GM18505 (cell line): ENCODE results near the gene DESI1.
"Not testable (repeated sequence)": the region's sequence is repeated elsewhere in the genome, so short reads cannot be mapped to it uniquely, and the experiment has no call there.

Experiments
- ATAC-seq: cut with Tn5 transposase; IDR thresholded peaks from one replicate; pipeline ENCODE4 v1.9.1; 2021; ENCODE audit not compliant: unreplicated experiment
- POLR2A ChIP-seq: IDR thresholded peaks from 4 replicates; pipeline ENCODE4 v1.6.1; 2011; ENCODE audit warnings: borderline replicate concordance; ENCODE audit not compliant: insufficient read depth, insufficient read length; ENCODE audit errors: extremely low read depth

DESI1 gene

DNA sequence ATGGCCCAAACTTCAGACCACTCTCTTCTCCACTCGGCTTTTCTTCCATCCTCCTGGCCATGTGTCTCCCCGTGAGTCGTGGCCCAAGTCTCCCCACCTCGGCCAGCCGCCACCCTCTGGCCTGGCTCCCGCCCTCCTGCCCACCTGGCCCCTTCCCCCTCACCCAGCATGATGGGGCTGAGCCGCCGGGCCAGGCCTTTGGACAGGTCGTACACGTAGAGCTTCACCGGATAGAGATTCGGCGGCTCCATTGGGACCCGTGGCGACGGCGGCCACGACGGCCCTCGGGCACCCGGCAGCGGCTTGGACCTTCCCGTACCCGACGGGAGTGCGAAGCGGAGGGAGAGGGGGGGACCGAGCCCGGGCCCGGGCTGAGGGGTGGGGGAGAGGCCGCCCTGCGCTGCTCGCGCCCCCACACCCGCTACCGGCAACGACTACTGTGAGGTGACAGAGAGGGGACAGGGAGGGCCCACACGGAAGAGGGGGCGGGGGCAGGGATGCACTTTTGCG is at the start of gene DESI1:
Gene DESI1 (minus strand): TSS at position 455 of the 510 bp plus-strand sequence. CDS start 204 bp downstream, at position 251.
- ATAC-seq, result peak; percentile 21
- peak; percentile 96 for TF ChIP-seq POLR2A

DNA sequence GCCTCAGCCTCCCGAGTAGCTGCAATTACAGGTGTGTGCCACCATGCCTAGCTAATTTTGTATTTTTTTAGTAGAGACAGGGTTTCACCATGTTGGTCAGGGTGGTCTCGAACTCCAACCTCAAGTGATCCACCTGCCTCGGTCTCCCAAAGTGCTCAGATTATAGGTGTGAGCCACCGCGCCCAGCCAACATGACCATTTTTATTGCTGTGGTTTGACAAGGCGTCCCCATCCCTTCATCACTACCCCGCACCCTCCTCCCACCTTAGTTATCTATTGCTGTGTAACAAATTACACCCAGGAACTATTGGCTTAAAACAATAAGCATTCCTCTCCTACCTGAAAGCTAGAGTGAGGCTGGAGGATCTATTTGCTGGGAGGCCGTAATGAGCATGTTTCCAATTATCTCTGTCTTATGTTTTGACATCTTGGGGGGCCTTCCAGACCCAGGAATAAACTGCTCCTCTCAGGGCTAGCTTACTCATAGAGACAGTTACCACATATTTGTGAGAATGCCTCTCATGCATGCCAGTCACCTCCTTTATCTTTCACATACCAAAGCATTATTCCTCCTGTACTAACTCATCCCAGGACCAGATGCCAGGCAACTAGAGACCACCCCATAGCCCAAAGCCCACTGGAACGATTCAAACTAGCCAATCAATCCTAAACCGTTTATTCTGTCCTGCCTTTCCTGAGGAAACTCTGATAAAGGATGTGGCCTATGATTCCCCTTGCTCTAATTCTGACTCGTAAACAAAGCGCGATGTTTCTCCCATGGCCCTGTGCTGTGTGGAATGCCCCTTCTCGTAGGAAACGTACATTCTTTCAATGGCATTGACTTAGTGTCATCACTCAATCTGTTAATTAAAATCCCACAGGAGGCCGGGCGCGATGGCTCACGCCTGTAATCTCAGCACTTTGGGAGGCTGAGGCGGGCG is 48.4 kb upstream of the DESI1 start:
- TF ChIP-seq POLR2A, result no peak

DNA sequence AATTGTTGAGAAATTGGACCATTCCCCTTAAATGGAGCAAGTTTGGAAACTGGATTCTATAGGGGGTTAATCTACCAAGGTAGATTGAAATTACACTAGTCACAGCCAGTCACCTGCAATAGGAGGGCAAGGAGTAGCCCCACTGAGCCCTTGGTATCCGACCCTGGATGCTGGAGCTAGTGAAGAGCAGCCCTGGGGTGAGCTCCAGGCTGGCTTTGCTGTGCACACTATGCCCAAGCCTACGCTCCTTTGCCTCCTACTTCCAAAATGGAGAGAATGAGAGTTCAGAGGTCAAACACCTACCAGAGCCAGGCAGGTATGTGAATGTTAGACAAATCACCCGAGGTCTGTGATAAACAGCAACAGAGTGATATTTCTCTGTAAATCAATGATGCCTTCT is 44.1 kb upstream of the DESI1 start:
- TF ChIP-seq POLR2A, result no peak

More for the DNA sequence above, 48.4 kb upstream of the DESI1 start:
- no peak for ATAC-seq

DNA sequence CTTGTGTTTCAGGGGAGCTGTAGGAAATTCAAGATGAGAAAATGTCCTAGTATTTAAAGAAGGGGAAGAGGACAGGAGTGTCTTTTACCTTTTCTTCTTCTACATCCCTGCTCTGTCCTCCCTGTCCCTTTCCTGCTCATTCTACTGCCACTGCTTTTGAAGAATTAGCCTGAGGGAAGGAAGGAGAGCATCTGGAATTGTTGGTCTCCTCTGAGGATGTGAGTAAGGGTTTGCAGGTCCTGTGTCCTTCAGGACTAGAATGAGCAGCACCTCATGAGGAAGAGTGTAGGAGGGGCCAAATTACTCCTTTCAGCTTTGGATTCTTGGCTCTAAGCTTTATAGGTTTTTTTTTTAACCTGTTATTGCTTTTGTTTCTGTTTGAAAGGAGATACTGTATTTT is 43.6 kb upstream of the DESI1 start:
- TF ChIP-seq POLR2A, result no peak
- no peak for ATAC-seq

More for the DNA sequence above, 44.1 kb upstream of the DESI1 start:
- ATAC-seq, result no peak

DNA sequence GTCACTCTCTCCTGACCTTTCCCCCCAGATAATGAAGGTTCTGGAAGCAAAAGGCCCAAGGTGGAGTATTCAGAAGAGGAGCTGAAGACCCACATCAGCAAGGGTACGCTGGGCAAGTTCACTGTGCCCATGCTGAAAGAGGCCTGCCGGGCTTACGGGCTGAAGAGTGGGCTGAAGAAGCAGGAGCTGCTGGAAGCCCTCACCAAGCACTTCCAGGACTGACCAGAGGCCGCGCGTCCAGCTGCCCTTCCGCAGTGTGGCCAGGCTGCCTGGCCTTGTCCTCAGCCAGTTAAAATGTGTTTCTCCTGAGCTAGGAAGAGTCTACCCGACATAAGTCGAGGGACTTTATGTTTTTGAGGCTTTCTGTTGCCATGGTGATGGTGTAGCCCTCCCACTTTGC is 42.8 kb upstream of the DESI1 start:
- not testable (repeated sequence) for ATAC-seq

DNA sequence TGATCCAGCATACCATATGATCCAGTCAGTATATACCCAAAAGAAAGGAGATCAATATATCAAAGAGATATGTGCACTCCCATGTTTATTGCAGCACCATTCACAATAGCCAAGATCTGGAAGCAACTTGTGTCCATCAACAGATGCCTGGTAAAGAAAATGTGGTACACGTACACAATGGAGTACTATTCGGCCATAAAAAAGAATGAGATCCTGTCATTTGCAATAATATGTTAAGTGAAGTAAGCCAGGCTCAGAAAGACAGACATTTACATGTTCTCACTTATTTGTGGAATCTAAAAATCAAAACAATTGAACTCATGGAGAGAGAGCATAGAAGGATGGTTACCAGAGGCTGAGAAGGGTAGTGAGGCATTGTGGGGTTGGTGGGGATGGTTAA is 40.9 kb upstream of the DESI1 start:
- TF ChIP-seq POLR2A, result no peak

DNA sequence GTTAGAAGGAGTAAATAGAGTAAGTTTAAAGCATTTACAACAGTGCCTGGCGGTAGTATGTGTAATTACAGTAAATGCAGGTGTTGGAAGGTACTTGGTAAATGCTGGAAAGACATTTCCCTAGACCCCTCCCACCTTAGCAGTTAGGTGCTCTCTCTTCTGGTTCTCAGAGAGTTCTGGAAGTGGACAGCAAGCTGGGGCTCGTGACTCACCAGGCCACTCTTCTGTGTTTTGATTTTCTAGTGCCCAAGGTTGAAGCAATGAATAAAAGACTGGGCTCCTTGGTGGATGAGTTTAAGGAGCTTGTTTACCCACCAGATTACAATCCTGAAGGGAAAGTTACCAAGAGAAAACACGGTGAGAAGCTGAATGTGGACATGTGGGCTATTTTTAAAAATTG is 40.2 kb upstream of the DESI1 start:
- no peak for TF ChIP-seq POLR2A
- no peak for ATAC-seq

More for the DNA sequence above, 40.9 kb upstream of the DESI1 start:
- no peak for ATAC-seq

DNA sequence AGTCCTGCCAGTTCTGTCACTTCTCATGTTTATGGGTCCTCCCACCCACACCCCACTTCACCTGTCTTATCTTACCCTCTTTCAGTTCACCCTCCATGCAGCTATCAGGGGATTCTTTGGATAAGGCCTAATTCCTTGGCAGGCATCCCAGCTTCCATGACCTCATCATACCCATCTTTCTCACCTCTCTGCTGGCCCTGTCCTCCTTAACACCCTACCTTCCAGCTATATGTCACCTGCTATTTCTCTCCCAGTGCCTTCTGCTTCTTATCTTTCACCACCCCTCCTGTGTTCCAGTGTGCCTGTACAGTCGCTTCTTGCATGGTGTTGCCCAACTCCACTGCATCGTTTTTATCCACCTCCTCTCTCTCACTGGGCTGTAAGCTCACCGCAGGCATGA is 39.6 kb upstream of the DESI1 start:
- no peak for TF ChIP-seq POLR2A
- ATAC-seq, result no peak

DNA sequence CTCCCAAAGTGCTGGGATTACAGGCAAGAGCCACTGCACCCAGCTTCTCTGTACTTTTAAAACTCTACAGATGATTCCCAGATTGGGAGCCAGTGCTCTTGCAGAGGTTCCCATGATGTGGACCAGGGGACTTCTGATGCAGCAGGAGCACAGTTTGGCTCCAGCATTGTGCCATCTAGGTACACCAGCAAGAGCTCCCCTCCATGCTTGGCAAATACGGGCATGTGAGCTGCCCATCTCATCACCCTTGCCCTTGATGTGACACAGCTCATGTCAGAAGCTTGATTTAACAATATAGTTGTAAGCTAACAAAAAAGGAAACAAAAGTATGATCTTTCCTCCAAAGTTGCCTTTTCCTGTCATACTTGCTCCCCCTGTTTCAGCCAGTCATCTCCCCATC is 39.1 kb upstream of the DESI1 start:
- ATAC-seq, result no peak

DNA sequence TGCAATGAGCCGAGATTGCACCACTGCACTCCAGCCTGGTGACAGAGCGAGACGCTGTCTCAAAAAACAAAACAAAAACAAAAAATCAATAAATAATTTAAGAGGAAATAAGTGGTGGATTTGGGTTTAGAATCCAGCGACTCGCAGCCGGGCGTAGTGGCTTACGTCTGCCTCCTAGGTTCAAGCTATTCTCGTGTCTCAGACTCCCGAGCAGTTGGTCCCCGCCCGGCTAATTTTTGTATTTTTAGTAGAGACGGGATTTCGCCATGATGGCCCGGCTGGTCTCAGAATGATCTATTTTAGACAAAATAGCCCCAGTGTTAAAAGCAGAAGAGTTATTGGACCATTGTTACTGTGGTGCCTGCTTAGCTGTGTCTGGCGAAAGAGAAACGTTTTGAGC is 38.0 kb upstream of the DESI1 start:
- no peak for TF ChIP-seq POLR2A
- ATAC-seq, result no peak

More for the DNA sequence above, 39.1 kb upstream of the DESI1 start:
- no peak for TF ChIP-seq POLR2A

DNA sequence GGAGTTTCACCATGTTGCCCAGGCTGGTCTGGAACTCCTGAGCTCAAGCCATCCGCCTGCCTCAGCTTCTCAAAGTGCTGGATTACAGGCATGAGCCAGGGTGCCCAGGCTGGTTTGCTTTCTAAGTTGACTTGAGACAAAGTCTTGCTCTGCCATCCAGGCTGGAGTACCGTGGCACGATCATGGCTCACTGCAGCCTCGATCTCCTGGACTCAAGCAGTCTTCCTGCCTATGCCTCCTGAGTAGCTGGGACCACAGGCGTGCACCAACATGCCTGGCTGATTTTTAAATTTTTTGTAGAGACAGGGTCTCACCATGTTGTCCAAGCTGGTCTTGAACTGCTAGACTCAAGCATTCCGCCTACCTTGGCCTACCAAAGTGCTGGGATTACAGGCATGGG is 36.9 kb upstream of the DESI1 start:
- TF ChIP-seq POLR2A, result no peak
- ATAC-seq, result no peak

DNA sequence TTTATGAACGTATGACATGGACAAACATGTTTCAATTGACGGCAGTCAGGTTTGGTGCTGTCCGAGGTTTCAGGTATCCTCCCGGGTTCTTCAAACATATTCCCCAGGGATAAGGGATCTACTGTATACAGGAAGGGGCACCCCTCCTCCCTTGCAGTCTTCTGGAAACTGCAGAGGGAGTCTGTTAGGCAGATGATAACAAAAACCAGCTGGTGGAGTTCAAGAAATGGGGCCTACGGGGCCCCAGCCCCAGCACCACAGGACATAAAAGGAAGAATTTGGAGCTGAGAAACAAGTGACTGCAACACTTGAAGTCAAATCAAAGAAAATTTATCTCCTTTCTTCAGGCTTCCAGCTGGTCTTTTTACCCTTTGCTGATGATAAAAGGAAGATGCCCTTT is 35.7 kb upstream of the DESI1 start:
- TF ChIP-seq POLR2A, result no peak
- no peak for ATAC-seq

DNA sequence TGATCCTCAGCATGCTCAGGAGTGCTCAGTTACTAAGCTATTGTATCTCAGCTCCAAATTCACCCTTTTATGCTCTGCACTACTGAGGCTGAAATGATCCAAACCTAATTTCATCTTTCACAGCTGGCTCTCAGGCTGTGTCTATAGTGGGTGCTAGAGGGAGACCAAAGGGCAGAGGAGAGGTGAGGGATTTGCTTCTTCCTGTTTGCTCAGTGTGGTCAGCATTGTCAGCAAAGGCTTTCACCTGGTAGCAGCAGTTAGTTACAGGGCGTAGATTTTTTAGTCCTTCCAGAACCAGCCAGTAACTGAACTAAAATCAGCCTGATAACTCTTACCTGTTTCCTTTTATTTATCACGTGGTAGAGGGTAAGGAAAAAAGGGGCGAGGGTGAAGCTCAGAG is 33.5 kb upstream of the DESI1 start:
- no peak for TF ChIP-seq POLR2A
- ATAC-seq, result no peak

DNA sequence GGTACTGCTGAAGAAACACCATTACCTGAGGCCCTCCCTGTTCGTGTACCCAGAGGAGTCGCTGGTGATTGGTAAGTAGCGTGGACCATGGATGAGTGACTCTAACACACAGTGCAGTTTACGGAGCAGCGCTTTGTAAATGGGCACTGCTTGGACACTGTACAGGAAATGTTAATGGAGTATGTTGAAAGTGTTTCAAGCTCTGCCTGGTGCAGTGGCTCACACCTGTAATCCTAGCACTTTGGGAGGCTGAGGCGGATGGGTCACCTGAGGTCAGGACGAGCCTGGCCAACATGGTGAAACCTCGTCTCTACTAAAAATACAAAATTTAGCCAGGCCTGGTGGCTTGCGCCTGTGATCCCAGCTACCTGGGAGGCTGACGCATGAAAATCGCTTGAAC is 30.0 kb upstream of the DESI1 start:
- ATAC-seq, result no peak
- no peak for TF ChIP-seq POLR2A
